CD4-positive, CD25-positive, alpha-beta regulatory T cell (primary cell): Measurements from ENCODE around the gene EXOC4. TPM values are rescaled to one million over a fixed set of nuclear protein-coding genes. Genes with fewer than 3 reads are reported as not detected.

Experiments used
- ATAC-seq, 2 donors: fragments of 150-1000 bp; cut with Tn5 transposase; one replicate each; pipeline ENCODE4 v1.10.0; 2021; ENCODE audit warnings: low read depth in 2 of 2, moderate number of reproducible peaks in 2 of 2, moderate library complexity in 1 of 2
- DNase-seq, 3 donors: peaks; one replicate each; pipeline versions ENCODE4 v3.0.0 to v3.0.0-alpha.2; 2012 to 2022; ENCODE audit warnings: mixed read lengths in 1 of 3
- H3K27ac ChIP-seq: one replicate; pipeline ENCODE4 v1.7.0; 2013; ENCODE audit warnings: mild to moderate bottlenecking, low read length; ENCODE audit not compliant: insufficient read depth, poor library complexity, severe bottlenecking
- H3K27me3 ChIP-seq: one replicate; pipeline ENCODE4 v1.7.0; 2013; ENCODE audit warnings: low read length; ENCODE audit not compliant: control insufficient read depth, insufficient read depth
- H3K36me3 ChIP-seq: one replicate; pipeline ENCODE4 v1.7.0; 2013; ENCODE audit warnings: mild to moderate bottlenecking, low read length, moderate library complexity; ENCODE audit not compliant: control insufficient read depth, insufficient read depth
- H3K4me1 ChIP-seq: 2 replicates; pipeline ENCODE4 v1.7.0; 2013; ENCODE audit warnings: mild to moderate bottlenecking, low read length; ENCODE audit not compliant: insufficient read depth, control insufficient read depth, poor library complexity, severe bottlenecking
- H3K4me3 ChIP-seq: one replicate; pipeline ENCODE4 v1.7.0; 2013; ENCODE audit warnings: low read depth, mild to moderate bottlenecking, low read length, moderate library complexity
- H3K9me3 ChIP-seq, 2 experiments: 1 replicate in 1 of 2; 2 replicates in 1 of 2; pipeline ENCODE4 v1.7.0; 2013; ENCODE audit warnings: low read length in 2 of 2, mild to moderate bottlenecking in 1 of 2, moderate library complexity in 1 of 2; ENCODE audit not compliant: control insufficient read depth in 2 of 2
- H3K27ac Mint-ChIP-seq, 3 donors: one replicate each; pipeline ENCODE4 v1.8.0; 2020 to 2022; ENCODE audit warnings: mild to moderate bottlenecking in 3 of 3, mixed read lengths in 3 of 3, moderate library complexity in 2 of 3
- H3K27me3 Mint-ChIP-seq: one replicate; pipeline ENCODE4 v1.8.0; 2022; ENCODE audit warnings: mild to moderate bottlenecking, mixed read lengths
- H3K36me3 Mint-ChIP-seq: one replicate; pipeline ENCODE4 v1.8.0; 2020; ENCODE audit warnings: mixed read lengths
- H3K4me1 Mint-ChIP-seq, 4 donors: one replicate each; pipeline ENCODE4 v1.8.0; 2020 to 2022; ENCODE audit warnings: mixed read lengths in 4 of 4, mild to moderate bottlenecking in 1 of 4
- H3K4me3 Mint-ChIP-seq, 4 donors: one replicate each; pipeline ENCODE4 v1.8.0; 2020 to 2022; ENCODE audit warnings: mild to moderate bottlenecking in 4 of 4, mixed read lengths in 4 of 4, moderate library complexity in 3 of 4
- H3K9me3 Mint-ChIP-seq, 7 donors: one replicate each; pipeline ENCODE4 v1.8.0; 2020 to 2022; ENCODE audit warnings: mixed read lengths in 7 of 7, mild to moderate bottlenecking in 3 of 7, moderate library complexity in 2 of 7
- polyA plus RNA-seq, 4 donors: library from polyadenylated mRNA; unstranded; fragments of 300-500 nt; fragmentation: Illumina TruSeq; gene quantifications; one replicate each; pipeline ENCODE4 v1.2.3, GENCODE V29; 2021
- total RNA-seq: library from RNA; stranded (reverse); gene quantifications from one replicate; pipeline ENCODE4 v1.2.3, GENCODE V29; 2022

The EXOC4 gene
- total and polyA plus RNA-seq, 5 donors from 2014 or later: 39.1 to 118 (median 52.2) TPM

- no peak for ATAC-seq
- no peak overlapping the region for H3K27ac ChIP-seq
- H3K27me3 ChIP-seq: no peaks in the 10 kb centered on the region
- DNase-seq: peak in 1 of 3 donors; percentile 7
- Mint-ChIP-seq H3K36me3 (peaks cover 10% of the 10 kb centered on the region), H3K9me3 (no peaks in the 10 kb centered on the region), H3K4me3 (no peak overlapping the region), H3K27me3 (no peaks in the 10 kb centered on the region), H3K4me1 (peaks cover 7 to 12% (median 9%) of the 10 kb centered on the region in 4 donors), H3K27ac (peak overlapping the region in 1 of 3 donors; percentile 22)
- no peaks in the 10 kb centered on the region for H3K9me3 ChIP-seq
- no peaks in the 10 kb centered on the region for H3K36me3 ChIP-seq
- no peak overlapping the region for H3K4me3 ChIP-seq
- no peaks in the 10 kb centered on the region for H3K4me1 ChIP-seq
Observed at GRCh38 chr7:133699386-133699785, 446.5 kb downstream of the EXOC4 start.

DNA sequence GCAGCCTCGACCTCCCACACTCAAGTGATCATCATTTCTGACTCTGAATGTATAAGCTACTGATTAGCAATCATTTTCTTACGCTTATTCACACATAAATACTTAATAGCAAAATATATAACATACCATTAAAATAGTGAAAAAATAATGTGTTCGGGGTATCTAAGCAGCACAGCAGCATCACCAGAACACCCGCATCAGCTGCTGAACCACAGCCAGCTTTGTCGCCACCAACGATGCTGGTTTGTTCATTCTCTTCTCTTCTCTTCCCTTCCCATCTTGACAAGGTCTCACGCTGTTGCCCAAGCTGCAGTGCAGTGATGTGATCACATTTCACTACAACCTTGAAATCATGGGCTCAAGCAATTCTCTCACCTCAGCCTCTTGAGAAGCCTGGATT lies 449.2 kb downstream of the EXOC4 start:
- no peaks in the 10 kb centered on the region for H3K27me3 Mint-ChIP-seq
- no peaks in the 10 kb centered on the region for H3K9me3 Mint-ChIP-seq
- ATAC-seq: no peak
- Histone ChIP-seq H3K4me1 (no peaks in the 10 kb centered on the region), H3K27me3 (no peaks in the 10 kb centered on the region), H3K36me3 (no peaks in the 10 kb centered on the region), H3K4me3 (no peak overlapping the region), H3K27ac (no peak overlapping the region), H3K9me3 (no peaks in the 10 kb centered on the region)
- peaks cover 0 to 6% (median 2%) of the 10 kb centered on the region in 4 donors for H3K4me1 Mint-ChIP-seq
- H3K4me3 Mint-ChIP-seq: no peak overlapping the region
- no peak overlapping the region for H3K27ac Mint-ChIP-seq
- H3K36me3 Mint-ChIP-seq: peaks cover 6% of the 10 kb centered on the region
- no peak for DNase-seq

DNA sequence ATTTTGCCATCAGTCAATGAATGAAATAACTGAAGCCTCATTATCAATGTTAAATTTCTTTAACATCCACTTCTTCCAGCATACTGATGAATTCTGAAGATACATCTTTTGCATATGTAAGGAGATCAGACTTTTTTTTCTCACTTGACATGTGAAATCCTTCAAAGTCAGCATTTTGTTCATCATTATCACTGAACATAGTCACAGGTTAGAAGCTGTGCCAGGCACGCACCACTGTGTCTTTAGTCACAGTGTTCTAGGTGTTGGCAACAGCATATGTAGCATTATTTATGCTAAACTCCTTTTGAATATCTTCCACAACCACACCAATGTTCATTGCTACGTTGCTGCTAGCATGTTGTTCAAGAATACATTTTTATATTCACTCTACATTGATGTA lies 450.1 kb downstream of the EXOC4 start:
- no peaks in the 10 kb centered on the region for H3K27me3 ChIP-seq
- no peak overlapping the region for H3K4me3 ChIP-seq
- H3K4me1 ChIP-seq: no peaks in the 10 kb centered on the region
- H3K9me3 ChIP-seq: no peaks in the 10 kb centered on the region
- H3K9me3 Mint-ChIP-seq: no peaks in the 10 kb centered on the region
- no peak overlapping the region for H3K4me3 Mint-ChIP-seq
- H3K27ac Mint-ChIP-seq: no peak overlapping the region
- no peaks in the 10 kb centered on the region for H3K36me3 ChIP-seq
- DNase-seq: no peak
- peaks cover 8% of the 10 kb centered on the region for H3K36me3 Mint-ChIP-seq
- no peak overlapping the region for H3K27ac ChIP-seq
- no peaks in the 10 kb centered on the region for H3K27me3 Mint-ChIP-seq
- H3K4me1 Mint-ChIP-seq: peaks cover 0 to 6% (median 3%) of the 10 kb centered on the region in 4 donors
- no peak for ATAC-seq

GRCh38 chr7:133703547-133703946 lies 450.7 kb downstream of the EXOC4 start:
- H3K4me3 Mint-ChIP-seq: no peak overlapping the region
- ATAC-seq: no peak
- no peak for DNase-seq
- H3K27me3 Mint-ChIP-seq: no peaks in the 10 kb centered on the region
- H3K9me3 ChIP-seq: no peaks in the 10 kb centered on the region
- H3K27ac ChIP-seq: no peak overlapping the region
- no peak overlapping the region for H3K27ac Mint-ChIP-seq
- H3K36me3 Mint-ChIP-seq: peaks cover 9% of the 10 kb centered on the region
- no peaks in the 10 kb centered on the region for H3K4me1 ChIP-seq
- no peaks in the 10 kb centered on the region for H3K9me3 Mint-ChIP-seq
- H3K27me3 ChIP-seq: no peaks in the 10 kb centered on the region
- no peaks in the 10 kb centered on the region for H3K36me3 ChIP-seq
- H3K4me3 ChIP-seq: no peak overlapping the region
- peaks cover 0 to 6% (median 3%) of the 10 kb centered on the region in 4 donors for H3K4me1 Mint-ChIP-seq

GRCh38 chr7:133704453-133704852 lies 451.6 kb downstream of the EXOC4 start:
- no peaks in the 10 kb centered on the region for H3K9me3 ChIP-seq
- Mint-ChIP-seq H3K4me3 (no peak overlapping the region), H3K9me3 (no peaks in the 10 kb centered on the region), H3K27ac (no peak overlapping the region), H3K4me1 (peaks cover 0 to 6% (median 3%) of the 10 kb centered on the region in 4 donors), H3K27me3 (no peaks in the 10 kb centered on the region), H3K36me3 (peaks cover 14% of the 10 kb centered on the region)
- H3K4me1 ChIP-seq: no peaks in the 10 kb centered on the region
- ATAC-seq (no peak), DNase-seq (no peak)
- H3K27me3 ChIP-seq: no peaks in the 10 kb centered on the region
- no peak overlapping the region for H3K4me3 ChIP-seq
- H3K27ac ChIP-seq: no peak overlapping the region
- H3K36me3 ChIP-seq: no peaks in the 10 kb centered on the region

- DNase-seq (no peak), ATAC-seq (no peak)
- H3K36me3 Mint-ChIP-seq: peaks cover 18% of the 10 kb centered on the region
- H3K27ac Mint-ChIP-seq: no peak overlapping the region
- Histone ChIP-seq H3K27ac (no peak overlapping the region), H3K9me3 (no peaks in the 10 kb centered on the region), H3K4me1 (no peaks in the 10 kb centered on the region), H3K27me3 (no peaks in the 10 kb centered on the region), H3K4me3 (no peak overlapping the region), H3K36me3 (no peaks in the 10 kb centered on the region)
- H3K27me3 Mint-ChIP-seq: no peaks in the 10 kb centered on the region
- H3K4me1 Mint-ChIP-seq: peaks cover 0 to 4% (median 3%) of the 10 kb centered on the region in 4 donors
- H3K9me3 Mint-ChIP-seq: no peaks in the 10 kb centered on the region
- no peak overlapping the region for H3K4me3 Mint-ChIP-seq
Observed at GRCh38 chr7:133705596-133705995, 452.7 kb downstream of the EXOC4 start.

DNA sequence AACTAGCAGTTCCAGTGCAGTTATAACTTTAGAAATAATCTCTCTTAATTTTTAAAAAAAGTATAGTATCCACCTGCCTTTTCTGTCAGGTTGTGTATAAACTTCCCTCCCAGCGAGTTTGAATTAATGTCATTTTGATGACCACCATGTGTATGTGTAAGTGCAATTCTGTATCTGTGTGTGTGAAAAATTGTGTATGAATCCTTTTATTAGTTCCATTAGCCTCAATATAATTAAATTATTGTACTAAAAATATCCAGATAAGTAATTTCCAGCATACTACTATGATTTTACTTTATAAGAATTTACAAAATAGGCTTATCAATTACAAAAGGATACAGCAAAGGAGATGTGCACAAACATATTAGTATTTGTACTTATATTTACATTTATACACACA lies 453.1 kb downstream of the EXOC4 start:
- H3K4me3 ChIP-seq: no peak overlapping the region
- Mint-ChIP-seq H3K9me3 (no peaks in the 10 kb centered on the region), H3K4me3 (no peak overlapping the region), H3K4me1 (peaks cover 0 to 4% (median 3%) of the 10 kb centered on the region in 4 donors), H3K27ac (no peak overlapping the region), H3K36me3 (peaks cover 22% of the 10 kb centered on the region), H3K27me3 (no peaks in the 10 kb centered on the region)
- no peak for ATAC-seq
- H3K27me3 ChIP-seq: no peaks in the 10 kb centered on the region
- H3K36me3 ChIP-seq: no peaks in the 10 kb centered on the region
- no peaks in the 10 kb centered on the region for H3K4me1 ChIP-seq
- no peaks in the 10 kb centered on the region for H3K9me3 ChIP-seq
- no peak for DNase-seq
- no peak overlapping the region for H3K27ac ChIP-seq

DNA sequence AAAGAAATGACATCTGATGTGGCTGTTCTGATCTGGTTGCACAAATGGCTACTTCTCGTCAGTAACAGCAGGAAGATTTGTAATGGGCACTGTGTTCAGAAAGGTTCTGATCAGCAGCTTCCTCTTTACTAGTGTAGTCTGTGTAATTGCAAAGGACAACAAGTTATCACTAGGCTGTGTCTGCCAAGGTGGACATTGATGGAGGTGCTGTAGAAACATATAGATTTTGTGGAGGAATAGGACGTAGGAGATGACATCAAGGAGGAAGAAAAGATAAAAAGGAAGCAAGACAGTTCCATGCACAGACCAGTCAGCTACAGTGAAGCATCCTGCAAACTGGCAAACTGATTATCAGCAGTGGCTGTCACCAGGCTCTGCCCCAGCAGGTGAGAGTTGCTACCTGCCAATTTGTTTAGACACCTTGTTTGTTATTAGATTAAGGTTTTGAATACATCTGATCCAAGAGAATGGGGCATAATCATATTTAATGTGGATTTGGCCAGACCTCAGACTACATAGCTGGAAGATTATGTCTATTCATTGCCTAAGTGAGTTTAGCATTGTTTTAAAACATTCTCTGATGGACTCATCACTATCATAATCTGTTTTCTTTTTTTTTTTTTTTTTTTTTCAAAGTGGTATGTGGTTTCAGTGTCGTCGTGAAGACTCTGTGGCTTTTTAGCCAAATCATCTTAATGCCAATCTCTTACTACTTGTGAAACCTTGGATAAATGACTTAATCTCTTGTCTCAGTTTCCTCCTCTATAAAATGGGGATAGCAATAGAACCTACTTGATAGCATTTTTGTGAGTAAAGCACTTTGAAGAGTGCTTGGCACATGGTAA lies 456.4 kb downstream of the EXOC4 start:
- no peak for DNase-seq
- Histone ChIP-seq H3K27me3 (no peaks in the 10 kb centered on the region), H3K4me3 (no peak overlapping the region), H3K27ac (no peak overlapping the region), H3K4me1 (no peaks in the 10 kb centered on the region), H3K36me3 (no peaks in the 10 kb centered on the region), H3K9me3 (no peaks in the 10 kb centered on the region)
- Mint-ChIP-seq H3K27me3 (no peaks in the 10 kb centered on the region), H3K4me1 (peaks cover 0 to 4% (median 3%) of the 10 kb centered on the region in 4 donors), H3K27ac (no peak overlapping the region), H3K36me3 (peaks cover 29% of the 10 kb centered on the region), H3K9me3 (peaks cover 0 to 1% (median 0%) of the 10 kb centered on the region in 7 donors), H3K4me3 (no peak overlapping the region)
- ATAC-seq: no peak
